Nucleus accumbens (tissue), 56 donors: ENCODE data around the gene ARFGAP1.

ENCODE experiments used
- DNase-seq, 56 donors: peaks; one replicate each; lab custom pipeline; 2025; lab: John Stamatoyannopoulos, UW

The ARFGAP1 gene

DNA sequence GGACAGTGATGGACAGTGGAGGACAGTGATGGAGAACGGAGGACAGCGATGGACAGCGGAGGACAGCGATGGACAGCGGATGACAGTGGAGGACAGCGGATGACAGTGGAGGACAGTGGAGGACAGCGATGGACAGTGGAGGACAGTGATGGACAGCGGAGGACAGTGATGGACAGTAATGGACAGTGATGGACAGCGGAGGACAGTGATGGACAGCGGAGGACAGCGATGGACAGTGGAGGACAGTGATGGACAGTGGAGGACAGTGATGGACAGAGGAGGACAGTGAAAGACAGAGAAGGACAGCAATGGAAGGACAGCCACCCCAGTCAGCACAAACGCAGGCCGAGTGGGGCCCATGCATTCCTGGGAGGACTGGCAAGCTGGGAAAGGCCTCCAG is 15.0 kb upstream of the ARFGAP1 start:
- DNase-seq: no peak

DNA sequence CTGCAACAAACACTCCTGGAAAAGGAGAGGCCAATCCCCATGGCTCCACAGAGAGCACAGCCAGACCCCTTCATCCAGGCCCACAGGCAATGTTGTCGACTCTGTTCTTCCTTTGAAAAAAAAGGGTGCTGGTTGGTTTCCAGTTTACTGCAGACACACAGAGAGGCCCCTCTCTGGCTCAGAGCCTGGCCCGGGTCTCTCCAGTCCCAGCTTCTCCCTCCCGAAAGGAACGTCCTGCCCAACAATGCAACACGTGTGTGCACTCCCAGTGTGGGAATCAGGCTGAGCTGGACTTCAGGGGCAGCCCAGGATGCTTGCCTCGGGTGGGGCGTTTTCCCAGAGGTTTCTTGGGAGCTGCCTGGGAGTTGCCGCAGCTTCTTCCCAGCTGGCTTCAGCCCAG is 13.8 kb upstream of the ARFGAP1 start:
- DNase-seq: peak in 2 of 56 donors; percentile 19 to 20

DNA sequence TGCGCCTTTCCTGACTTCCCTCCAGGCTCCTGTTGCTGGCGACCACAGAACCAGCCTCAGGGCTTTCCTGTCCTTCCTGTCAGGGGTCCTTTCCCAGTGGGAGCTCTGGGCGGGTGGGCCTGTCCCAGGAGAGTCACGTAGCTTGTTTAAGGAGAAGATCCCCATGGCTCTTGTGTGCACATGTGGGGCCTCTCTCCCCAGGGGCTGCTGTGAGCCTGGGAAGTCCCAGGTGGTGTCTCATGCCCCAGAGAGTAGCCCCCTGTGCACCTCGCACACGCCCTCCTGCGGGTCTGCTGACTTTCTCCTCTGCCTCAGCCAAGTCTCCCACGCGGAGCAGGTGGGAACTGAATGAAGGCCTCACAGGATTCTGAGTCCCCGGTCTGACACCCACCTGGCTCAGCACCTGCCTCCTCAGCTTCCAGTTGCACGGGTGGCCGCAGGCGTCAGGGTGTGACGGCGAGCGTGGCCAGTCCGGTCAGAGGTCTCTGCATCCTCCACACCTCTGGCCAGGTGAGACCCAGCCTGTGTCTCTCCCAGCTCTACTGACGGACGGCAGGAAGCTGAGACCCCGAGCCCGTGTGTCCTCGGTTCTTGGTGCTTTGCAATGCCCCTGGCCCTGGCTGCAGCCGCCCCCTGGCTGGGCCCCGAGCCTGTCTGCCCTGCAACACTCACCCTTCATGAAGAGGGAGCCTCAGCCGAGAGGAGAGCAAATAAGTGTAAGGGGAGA is 12.7 kb upstream of the ARFGAP1 start:
- no peak for DNase-seq

DNA sequence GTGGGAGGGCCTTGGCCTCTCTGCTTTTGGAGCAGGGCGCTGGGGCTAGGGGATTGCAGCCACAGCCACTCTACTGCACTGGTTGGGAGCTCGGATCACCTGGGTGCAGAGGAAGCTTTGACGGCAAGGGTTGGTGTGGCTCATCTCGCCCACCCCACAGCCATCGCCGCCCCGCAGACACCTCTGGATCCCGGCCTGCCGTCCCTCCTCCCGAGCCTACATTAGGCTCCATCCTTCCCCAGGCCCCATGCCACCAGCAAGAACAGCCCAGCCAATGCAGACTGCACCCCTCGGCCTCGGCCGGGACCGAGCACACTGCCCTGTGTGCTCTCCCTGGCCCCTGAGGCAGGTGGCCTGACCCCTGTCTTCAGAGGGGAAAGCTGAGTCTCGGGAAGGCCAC is 12.1 kb upstream of the ARFGAP1 start:
- DNase-seq: no peak

DNA sequence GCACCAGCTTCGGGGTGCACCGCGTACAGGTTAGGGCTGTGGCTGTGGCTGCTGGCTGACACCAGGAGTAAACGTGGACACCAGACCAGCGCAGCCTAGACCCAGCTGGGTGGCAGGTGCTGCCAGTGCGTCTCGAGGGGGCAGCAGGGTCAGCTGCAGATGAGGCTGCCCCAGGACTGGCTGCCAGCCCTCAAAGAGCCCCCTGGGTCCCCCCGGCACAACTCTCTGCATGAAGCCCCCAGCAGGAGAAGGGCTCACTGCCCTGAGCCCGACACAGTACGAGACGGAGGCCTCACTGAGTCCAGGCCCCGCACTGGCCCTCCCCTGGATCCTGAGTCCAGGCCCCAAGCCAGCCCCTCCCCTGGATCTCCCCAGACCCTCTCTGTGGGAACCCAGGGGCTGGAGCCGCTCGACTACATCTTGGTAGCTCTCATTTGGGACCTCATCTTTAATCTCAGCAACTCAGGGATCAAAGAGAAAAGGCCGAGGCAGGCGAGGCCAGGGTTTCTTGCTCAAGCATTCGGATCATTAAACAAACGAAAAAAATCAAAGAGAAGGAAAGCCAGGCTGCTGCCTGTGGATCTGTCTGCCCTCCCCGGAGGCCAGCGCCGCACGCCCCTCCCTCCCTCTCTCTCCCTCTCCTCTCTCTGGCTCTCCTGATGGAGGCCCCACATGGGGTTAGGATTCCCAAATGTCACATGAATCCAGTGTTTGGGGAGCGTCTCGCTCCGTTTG is 11.4 kb upstream of the ARFGAP1 start:
- no peak for DNase-seq

DNA sequence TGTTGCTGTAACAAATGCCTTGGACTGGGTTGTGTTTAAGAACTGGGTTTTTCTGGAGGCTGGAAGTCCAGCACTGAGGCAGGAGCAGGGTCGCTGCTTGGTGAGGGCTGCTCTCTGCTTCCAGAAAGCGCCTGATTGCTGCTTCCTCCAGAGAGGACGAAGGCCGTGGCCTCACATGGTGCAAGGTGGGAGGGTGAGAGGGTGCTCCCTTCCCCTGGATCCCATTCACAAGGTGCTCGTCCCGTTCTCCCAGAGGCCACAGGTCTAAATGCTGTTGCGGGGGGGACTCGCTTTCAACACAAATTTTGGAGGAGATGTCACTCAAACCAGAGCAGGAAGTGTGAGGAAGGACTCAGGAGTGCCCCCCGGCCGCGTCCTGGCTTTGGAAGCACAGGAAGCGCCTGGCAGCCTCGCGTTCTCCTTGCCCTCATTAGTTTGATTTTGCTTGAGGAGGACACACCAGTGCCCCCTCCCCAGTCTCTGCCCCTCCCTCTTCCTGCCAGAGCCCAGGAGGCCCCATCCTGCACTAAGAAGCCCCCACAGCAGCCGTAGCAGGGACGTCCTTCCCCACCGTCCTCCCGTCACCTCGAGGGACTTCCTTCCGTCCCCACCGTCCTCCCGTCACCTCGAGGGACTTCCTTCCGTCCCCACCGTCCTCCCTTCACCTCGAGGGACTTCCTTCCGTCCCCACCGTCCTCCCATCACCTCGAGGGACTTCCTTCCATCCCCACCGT is 10.7 kb upstream of the ARFGAP1 start:
- no peak for DNase-seq

DNA sequence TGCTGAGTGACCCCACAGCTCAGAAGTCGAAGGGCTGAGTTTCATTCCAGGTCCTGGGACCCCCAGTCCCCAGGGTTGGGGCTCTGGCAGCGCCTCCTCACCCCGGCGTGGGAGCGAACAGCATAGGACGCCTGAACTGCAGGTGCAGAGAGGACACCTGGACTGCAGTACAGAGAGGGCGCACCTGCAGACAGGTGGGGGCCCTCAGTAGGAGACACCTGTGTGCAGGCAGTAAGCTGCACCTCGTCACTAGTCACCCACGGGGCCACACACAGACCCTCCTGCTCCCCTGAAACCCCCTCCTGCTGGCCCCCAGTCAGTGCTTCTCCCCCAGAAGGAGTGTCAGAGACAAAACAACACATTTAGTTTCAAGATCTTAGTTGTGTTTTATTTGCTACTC is 9.8 kb upstream of the ARFGAP1 start:
- no peak for DNase-seq

DNA sequence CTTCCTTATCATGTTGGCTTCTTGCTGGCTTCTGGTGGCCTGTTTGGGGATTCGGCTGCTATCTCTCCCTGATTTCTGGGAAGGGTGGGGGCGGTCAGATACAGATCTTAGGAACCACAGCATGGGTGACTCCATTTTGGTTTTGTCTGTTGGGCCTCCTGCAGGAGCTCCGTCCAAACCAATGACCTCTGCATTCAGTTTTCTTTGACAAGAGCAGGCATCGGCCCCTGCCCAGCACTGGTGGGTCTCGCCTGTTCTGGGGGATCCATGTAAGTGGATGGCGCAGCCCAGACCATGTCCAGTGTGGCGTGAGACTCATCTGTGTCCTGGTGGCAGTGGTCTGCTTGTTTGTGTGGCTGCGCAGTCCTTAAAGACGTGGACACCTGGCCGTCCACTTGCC is 8.6 kb upstream of the ARFGAP1 start:
- DNase-seq: no peak

DNA sequence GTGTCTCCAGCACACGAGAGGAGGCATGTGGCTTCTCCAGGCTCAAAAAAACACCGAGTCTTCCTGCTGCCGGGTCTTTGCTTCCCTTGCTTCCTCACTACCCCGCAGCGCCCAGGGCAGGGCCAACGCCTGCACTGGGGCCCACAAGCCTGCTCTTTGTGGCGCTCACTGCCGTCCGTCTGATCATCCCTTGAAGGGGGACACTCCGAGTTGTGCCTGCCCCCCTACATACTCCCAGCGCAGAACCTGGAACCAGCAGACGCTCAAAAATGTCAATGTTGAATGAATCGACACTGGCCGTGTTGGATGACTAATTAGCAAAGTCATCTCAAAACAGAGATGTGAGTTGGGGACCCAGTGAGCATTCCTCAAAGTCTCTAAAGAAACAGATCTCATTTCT is 8.1 kb upstream of the ARFGAP1 start:
- DNase-seq: peak in 14 of 56 donors; percentile 5 to 49 (median 24)

DNA sequence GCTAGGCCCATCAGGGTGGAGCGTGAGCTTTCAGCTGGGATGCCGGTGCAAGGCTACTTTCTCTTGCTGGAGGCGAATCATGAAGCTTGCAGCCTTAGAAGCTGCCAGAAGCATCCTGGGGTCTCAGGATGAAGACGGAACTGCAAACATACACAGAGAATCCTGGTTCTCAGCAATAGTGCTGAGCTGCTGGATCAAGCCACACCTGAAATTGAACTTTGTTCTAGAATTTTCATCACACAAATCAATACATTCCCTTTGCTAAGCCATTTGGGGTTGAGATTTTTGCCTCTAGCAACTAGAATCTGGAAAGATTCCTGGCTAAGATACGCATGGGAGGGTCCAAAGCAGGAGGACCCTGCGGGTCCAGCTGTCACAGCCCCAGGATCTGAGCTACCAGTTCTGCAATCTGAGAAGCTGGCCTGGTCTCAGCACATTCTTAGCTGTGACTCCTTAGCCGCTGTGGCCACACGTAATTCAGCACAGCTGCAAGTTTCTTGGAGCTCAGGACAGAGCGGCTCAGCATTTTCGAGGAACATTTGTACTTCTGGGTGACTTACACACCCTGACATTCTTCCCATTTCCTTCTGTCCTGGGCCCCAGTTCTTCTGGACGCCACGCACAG is 6.6 kb upstream of the ARFGAP1 start:
- DNase-seq: no peak

DNA sequence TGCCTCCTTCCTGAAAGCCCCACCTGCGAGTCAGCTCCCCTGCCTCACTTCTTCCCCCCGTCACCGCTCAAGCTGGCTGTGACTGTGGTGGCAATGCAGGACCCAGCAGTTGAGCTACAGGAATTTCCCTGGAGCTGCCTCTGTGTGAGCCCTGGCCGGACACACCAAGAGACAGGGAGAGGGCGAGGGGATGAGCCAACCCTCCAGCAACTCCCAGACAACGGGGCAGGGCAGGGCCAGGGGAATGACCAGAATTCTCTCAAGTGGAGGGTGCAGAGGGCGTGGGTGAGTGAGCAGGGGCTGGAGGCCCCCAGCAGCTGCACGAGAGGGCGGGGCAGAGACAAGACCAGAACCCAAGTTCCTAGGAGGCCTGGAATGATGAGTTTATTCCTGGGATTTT is 4.9 kb upstream of the ARFGAP1 start:
- DNase-seq: no peak

DNA sequence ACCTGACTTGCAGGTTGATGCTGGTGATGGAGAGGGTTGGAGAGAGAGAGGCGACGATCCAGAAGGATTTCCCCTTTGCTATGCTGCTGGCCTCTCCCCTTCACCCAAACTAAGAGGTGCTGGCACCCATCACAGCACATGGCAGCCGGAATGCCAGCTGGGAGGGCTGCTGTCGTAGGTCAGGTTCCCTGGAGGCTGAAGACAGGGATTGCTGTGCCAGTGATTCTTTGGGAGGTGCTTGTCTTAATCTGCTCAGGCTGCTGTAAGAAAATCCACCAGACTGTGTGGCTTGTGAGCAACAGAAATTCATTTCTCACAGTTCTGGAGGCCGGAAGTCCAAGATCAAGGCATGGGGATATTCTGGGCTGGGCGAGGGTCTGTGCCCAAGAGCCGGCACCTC is 4.4 kb upstream of the ARFGAP1 start:
- DNase-seq: no peak

DNA sequence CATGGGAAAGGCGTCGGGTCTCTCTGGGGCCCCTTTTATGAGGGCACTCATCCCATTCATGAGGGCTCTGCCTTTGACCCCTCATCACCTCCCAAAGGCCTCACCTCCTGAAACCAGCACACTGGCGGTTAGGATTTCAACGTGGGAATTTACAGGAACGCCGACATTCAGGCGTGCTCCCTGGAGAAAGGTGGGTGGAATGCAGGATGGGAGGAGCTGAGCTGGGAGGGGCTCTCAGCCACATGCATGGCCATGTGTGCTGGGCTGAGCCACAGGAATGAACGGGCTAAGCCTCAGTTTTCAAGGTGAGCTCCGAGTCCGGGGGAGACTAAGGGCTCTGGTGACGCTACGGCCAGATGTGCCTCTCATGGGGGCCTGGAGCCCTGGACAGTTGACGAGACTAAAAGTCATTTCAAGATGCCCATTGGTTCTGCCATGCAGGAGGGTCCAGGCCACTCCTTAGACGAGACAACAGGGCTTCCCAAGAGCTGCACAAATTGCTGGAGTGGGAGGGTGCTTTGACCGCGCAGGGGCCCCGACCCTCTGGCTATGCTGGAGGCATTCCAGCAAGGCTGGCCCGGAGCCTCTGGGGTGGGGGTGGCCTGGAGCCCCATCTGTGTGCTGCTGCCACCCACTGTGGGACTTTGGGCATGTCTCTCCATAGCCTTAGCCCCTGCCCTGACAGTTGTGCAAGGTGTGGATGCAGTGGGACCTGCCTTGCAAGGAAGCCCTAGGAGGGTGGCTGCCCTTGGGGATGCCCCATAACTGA is 3.8 kb upstream of the ARFGAP1 start:
- peak in 13 of 56 donors; percentile 9 to 59 (median 30) for DNase-seq

DNA sequence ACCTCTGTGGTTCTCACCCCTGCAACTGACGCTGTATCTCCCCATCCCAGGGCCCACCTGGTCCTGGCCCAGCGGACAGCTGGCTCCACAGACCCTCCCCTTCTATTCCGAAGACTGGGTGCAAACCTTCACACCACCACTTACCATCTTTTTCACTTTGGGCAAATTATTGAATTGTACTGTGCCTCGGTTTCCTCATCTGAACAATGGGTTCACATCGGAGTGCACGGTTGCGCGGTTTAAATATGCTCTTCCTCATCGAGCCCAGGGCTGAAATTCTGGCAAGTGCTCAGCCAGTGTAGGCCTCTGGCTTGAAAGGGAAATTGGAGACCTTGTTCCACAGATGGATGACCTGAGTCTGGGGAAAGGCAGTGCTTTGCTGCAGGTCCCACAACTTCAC is 2.9 kb upstream of the ARFGAP1 start:
- no peak for DNase-seq

DNA sequence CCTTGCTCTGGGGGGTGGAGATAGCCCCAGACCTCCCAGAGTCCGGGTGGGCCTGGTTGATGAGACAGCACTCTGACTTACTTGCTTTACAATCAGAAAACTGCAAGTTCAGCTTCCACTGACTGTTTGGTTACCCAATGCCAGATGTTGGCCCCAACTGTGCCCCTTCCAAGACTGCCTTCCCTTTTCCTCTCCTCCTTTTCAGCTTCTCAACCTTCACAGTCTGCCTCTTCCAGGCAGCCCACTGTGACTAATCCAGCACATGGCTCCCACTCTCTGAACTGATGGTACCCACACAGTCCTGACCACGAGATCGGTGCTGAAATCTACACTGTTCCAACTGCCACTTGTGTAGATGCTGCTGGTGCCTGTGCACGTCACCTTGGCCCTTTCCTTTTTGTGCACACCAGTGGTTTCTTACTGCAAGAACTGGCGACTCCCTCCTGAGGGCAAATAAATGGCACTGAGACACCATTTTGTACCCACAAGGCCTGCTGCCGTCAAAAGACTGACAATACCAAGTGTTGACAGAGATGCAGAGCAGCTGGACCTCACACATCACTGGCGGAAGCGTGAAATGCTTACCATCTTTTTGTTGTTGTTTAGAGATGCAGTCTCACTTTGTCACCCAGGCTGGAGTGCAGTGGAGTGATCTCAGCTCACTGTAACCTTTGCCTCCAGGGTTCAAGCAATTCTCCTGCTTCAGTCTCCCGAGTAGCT is 1.8 kb upstream of the ARFGAP1 start:
- no peak for DNase-seq

DNA sequence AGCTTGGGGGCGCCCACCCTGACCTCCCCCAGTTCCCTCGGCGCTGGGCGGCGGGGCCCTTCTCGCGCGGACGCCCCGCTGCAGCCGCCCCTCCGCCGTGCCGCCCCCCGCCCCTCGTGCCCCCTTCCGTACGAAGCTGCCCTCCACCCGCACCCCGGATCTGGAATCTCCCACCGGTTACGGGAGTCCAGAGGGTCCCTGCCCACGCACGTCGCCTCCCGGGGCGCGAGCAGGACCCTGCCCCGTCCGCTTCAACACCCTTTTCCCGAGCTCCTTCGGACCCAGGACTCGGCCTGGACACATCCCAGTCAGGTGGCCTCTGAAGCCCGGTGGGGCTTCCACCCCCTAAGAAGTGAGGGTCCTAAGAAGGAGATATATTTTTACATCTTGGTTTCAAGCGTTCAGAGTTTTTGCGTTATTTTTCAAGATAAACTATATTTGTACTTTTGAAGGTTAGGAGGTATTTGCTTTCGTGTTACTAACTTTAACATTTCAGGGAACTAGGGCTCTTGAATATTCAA is 506 bp downstream of the ARFGAP1 start:
- DNase-seq: no peak

DNA sequence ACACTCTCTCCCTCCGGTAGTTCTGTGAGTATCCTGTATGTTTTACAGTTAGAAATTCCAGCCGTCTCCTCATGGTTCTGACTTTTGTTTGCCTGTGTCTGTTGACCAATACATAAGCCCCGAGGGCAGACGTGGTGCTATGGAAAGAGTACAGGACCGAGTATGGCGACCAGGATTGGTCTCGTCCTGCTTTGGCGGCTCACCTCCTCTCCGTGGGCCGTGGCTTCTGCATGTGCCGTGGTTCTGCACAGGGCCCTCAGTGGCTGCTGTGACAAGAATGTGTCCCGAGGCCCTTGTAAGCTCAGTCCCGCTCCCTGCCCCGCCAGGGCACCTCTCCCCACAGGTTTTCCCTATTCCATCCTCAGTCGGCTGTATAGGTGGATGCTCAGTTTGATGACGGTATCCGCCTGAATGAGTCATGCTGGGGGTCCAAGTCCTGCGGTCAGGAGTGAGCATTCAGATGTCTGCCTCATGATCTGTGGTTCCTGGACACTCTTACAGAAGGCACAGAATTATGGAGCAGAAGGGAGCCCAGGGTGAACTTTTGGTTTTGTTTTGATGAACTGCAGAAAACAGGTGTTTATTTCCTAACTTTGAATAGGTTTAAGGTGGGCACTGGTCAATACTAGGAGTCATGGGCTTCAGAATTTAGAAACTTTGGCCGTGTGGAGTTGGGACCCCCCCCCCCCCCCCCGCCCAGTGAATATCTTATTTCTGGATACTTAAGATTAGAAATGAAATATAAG is 1.2 kb downstream of the ARFGAP1 start:
- no peak for DNase-seq

DNA sequence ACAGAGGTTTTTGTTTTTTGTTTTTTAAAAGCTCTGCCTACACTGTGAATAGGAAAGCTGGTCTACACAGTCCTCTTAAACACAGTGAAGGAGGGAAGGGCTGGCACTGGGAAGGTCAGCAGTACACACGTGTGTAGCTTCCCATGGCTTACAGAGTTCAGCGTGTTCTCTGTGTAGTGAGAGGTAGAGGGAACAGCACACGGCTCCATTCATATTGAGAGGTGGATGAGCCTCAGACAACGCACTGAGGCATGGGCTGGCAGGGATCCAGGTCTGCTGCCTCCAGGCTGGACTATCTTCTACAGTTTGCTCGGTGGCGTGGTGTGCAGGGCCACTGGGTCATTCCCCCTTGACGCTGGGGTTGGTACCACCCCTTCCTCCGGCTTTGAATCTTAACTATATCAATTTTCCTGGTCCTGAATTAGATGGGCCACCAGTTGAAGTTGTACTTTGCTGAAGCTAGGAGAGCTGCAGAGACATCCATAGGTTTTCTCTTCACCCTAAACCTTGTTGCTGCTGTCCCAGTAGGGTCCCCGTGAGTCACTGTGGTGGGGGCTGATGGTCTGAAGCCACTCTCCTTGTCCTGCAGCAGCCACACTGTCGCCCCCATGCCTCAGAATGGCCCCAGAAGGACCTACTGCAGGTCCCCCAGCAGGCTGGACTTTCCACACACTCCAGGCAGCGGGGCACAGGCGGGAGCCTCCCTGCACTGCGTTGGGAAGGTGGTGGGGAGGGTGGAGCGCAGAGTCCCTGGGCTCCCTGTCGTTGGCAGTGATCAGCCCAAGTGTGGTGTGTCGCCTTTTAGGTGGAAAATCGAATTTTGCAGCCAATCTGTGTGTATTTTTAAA is 2.0 kb downstream of the ARFGAP1 start:
- DNase-seq: no peak
